HG03521 (cell line): ENCODE measurements around the gene NAPA.
A peak's percentile ranks its signal among the peaks of the same experiment; 100 is the strongest.

ENCODE experiments used
- ATAC-seq: cut with Tn5 transposase; IDR thresholded peaks from one replicate; pipeline ENCODE4 v1.9.1; 2021; ENCODE audit warnings: mild to moderate bottlenecking, moderate library complexity; ENCODE audit not compliant: unreplicated experiment

NAPA gene

DNA sequence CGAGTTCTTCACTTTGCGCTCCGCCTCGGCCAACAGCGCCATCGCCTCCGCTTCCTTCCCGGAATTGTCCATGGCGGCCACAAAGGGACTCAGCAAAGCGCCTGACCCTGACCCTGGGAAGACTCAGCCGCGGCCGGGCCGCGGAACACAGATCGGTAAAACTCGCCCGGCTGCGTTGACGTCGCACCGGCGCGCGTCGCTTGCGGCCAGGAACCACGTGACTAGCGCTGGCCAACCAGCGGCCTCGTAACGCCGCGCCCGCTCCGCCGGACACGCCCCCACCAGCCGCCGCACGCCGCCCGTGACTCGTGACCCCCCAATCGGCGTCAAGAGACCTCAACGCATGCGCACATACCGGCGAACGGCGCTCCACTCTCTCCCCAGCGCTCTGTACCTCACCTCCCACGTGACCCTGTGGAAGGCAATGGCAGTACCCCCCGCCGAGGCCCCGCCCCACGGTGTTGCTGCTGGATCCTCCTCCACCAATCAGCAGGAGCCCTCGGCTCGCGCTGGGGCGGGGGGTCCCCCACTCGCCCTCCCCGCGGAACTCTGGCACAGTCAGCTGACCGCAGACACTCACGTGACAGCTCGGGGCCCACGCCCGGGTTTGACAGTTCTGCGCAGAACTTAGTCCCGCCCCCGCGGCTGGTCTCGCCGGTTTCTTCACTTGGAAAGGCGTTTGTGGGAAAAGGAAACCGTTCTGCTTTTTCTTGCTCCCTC is at the start of gene NAPA:
TSS of gene NAPA (minus strand) at position 195 of the 720 bp plus-strand sequence. CDS start at position 72, 123 bp downstream.
- peak; percentile 84 for ATAC-seq

DNA sequence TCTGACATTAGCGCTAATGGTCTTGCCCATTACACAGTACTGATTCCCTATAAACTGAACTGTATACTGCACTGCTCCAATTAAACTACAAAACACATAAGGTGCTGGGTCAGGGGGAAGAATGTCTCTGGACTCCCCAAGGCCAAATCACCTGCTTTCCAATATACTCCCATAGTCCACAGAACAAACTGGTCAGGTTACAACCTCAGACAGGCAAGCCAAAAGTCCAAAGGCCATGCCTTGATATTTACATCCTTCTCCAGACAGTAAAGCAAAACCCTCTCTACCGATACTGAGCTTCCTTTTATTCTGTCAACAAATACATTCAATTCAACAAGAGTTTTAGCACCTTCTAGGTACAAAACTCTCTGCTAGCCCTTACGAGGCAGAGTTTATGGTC is 49.2 kb upstream of the NAPA start:
- no peak for ATAC-seq

DNA sequence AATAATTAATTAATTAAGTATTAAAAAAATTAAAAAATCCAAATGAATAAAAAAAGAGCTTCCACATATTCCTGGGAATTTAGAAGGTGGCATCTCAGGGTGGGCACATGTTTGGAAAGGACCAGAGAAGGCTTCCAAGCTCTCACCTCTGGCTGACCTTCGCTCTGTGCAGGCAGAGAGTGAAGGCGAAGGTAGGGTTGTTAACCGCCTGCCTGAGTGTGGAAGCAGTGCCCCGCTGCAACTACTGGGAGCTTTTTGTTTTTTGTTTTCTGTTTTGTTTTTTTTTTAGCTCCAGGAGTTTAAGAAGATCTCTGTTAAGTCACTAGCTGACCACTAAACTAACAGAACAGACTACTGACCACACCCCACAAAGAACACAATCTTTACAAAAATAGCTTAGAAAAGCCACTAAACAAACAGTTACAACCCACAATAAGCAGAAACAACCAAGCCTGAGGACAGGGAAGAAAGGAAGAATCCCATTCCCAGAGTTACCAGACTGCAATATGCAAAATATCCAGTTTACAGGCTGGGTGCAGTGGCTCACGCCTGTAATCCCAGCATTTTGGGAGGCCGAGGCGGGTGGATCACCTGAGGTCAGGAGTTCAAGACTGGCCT is 46.7 kb upstream of the NAPA start:
- no peak for ATAC-seq

DNA sequence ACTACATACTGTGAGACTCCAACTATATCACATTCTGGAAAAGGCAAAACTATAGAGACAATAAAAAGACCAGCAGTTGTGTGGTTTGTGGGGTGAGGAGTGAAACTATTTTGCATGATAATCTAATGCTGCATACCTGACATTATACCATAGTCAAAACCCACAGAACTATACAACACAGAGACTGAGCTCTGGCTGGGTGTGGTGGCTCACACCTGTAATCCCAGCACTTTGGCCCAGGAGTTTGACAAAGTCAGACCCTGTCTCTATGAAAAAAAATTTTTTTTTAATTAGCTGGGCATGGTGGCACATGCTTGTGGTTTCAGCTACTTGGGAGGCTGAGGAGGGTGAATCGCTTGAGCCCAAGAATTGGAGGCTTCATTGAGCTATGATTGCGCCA is 46.1 kb upstream of the NAPA start:
- no peak for ATAC-seq

DNA sequence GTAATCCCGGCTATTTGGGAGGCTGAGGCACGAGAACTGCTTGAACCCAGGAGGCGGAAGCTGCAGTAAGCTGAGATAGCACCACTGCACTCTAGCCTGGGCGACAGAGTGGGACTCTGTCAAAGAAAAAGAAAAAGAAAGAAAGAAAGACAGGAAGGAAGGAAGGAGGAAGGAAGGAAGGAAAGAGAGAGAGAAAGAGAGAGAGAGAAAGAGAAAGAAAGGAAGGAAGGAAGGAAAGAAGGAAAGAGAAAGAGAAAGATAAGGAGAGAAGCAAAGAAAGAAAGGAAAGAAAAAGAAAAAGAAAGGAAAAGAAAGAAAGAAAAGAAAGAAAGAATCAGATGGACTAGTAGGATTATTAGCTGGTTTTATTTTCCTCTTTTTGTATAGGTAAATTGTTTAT is 35.3 kb upstream of the NAPA start:
- no peak for ATAC-seq

DNA sequence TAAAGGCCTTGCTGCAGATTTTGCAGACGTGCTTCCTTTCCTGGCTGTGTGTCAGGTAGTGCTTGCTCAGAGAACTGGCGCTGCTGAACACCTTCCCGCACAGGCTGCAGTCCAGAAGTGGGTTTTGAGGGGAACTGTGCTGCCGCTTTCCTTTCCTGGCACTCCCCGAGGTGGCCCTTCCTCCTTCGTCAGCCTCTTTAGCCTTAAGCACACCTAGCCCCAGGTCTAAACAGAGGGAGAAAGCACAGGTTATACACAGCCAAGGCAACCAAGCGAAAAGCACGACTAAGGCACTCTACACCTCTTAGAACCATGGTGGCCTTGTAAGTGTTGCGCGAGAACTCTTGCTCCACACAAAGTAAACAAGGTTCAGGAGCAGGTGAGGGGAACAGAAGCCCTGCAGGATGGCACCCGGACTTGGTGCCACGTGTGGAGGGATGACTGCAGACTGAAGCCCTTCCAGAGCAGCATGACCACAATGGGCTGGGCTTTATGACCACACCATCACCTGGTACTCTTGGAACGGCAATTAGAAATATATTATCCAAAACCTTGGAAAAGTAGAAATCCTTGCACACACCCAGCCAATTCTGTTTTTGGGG is 34.5 kb upstream of the NAPA start:
- ATAC-seq: no peak

DNA sequence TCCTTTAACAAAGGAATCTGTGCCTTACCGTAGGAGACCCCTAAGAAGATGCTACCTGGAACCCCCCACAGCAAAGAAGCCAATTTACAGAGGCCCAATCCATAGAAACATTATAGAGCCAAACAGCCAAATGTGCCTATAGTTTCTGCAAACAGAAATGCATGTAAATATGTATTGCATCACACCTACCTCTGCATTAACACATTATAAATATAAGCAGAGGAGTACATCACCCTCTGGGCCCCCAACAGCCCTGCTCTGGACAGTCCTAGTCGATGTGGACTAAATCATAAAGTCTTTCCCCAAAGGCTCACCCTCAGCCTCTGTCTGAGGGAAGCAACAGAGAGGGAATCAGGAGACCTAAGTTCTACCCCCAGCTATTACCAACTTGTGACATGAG is 32.3 kb upstream of the NAPA start:
- ATAC-seq: no peak

DNA sequence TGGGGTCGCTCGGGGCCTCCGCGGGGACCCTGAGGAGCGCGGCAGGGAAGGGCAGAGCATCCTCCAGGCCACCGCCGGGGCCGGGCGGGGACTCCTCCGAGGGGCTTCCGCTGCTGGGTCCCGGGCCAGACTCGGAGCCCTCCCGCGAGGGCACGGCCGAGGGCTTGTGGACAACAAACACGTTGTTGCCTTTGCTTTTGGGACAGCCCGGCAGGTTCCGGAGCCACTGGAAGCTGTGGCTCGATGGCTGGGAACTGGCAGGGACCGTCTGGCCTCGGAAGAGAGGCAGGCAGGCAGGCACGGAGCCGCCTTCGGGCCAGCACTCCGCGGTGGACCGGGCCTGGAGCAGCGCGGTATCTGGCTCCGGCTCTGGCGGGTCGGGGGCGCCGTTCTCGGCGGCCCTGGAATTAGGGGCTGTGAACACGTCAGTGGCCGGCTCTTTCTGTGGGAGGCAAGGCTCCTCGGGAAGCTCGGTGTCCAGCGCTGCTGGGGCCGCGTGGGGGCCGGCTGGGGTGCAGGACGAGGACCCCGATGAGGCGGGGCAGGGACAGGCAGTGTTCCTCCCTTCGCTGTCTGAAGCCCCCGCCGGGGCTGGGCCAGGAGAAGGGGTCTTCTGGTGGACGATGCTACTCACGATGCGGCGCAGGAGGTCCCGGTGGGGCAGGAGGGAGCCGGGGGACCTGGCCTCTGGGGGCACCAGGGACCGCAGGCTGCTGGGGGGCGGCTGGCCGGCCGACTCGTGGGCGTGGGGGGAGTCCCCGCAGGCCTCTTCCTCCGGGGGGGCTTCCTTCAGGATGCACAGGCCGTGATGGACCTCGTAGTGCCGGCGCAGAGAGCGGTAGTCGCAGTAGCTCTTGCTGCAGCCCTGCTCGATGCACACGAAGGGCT is 30.4 kb upstream of the NAPA start:
- no peak for ATAC-seq

DNA sequence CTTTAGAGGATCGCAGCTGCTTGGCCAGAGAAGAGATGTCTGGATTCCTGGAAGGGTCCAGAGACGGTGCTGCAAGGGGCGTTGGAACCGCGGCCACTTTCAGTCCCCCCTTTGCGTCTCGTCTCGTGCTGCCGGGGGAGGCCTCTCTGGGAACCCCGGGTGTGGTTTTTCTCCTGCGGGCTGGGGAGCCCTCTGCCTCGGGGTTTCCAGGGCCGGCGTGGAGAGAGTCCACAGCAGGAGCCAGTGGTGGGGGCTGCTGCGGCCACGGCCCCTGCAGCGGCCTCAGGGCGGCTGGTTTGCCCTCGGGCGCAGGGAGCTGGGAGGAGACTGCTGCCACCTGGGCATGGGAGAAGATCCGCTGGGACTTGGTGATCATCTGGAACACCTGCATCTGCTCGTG is 29.6 kb upstream of the NAPA start:
- ATAC-seq: no peak

DNA sequence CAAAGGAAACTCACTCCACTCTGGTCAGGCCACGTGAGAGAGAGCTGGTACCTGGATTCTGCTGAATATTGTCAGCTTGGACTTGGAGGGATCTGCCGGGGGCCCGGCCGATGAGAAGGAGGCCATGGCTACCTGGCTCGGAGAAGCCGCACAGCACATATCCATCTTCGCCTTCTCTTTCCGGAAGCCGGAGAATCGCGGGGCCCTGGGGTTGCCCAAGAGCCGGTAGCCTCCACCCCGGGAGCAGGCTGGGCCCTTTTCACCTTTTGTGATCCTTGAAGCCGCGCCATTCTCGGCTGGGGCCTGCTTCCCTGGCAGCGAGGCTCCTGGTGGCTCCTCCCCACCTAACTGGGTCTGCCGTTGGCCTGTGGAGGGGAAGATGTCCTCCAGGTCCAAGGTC is 29.2 kb upstream of the NAPA start:
- ATAC-seq: no peak

DNA sequence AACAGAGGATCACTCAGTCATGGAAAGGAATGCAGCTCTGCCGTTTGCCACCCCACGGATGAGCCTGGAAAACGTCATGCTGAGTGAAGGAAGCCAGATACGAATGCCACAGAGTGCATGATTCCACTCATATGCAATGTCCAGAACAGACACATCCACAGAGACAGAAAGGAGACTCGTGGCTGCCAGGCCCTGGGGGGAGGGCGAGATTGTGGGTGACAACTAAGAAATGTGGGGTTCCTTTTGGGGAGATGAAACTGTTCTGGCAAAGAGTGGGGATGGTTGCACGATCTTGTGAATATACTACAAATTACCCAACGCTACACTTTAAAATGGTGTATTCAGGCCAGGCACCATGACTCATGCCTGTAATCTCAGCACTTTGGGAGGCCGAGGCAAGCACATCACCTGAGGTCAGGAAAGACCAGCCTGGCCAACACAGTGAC is 27.2 kb upstream of the NAPA start:
- no peak for ATAC-seq

DNA sequence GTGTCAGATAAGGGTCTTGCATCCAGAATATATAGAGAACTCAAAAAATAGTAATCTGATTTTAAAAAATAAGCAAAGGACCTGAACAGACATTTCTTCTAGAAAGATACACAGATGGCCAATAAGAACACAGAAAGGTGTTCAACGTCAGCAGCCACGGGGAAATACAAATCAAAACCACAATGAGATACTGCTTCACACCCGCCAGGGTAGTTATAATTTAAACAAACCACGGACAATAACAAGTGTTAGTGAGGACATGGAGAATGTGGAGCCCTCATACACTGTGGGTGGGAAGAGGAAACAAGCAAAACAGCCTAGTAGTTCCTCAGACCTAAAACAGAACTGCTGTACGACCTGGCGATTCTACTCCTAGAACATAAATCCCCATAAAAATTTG is 26.7 kb upstream of the NAPA start:
- ATAC-seq: no peak

DNA sequence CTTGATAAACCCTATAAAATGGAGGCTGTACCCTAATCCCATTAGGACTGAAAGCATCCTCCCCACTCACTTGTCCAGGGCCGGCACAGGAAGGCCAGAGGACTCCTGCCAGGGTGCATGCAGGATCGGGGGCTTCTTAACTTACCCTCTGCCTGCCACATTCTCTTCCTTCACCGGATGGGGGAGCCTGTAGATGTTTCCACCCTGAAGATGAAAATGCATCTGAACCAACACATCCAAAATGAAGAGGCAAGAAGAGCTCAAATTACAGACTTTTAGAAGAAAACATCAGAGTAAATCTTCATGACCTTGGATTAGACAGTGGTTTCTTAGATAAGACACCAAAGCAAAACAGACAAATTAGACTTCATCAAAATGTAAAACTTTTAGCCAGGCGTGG is 25.9 kb upstream of the NAPA start:
- no peak for ATAC-seq

DNA sequence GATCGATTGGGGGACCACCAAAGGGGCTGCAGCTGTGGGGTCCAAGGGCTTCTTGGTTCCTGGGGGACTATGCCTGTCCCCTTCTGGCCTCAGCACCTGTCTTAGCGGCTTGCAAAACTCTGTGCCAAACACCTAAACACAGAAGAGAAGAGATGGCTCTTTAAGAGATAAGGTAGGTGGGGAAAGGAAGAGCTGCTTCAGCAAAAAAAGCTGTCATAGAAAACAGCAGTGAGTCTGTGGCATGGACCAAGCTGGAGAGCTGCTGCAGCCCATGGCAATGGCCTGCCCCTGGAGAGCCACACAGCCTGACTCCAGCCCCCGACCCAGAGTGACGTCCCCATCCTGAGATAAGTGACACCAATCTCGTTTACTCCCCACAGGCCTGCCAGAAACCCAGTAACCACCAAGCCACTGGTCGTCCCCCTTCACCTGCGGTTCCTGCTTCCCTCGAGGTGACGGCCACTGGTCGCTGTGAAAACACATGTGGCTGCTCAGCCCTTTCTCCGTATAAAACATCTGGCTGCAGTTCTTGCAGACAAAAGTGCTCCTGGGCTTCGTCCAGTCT is 25.0 kb upstream of the NAPA start:
- no peak for ATAC-seq

DNA sequence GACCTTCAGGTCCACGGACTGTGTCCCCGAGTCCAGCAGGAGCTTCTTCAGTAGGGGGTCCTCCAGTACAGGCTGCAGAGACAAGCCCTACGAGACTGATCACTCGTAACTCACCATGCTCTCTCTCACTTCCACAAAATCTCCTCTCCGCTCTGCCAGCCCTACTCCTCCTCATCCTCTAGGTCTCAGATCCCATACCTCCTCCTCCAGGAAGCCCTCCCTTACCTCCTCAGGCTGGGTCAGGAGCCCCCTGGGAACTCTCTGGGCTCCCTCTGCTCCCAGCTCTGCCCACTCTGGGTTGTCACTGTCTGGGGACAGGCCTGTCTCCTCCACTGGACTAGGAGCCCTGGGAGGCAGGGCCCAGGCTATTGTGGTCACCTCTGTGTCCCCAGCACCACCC is 23.9 kb upstream of the NAPA start:
- no peak for ATAC-seq

DNA sequence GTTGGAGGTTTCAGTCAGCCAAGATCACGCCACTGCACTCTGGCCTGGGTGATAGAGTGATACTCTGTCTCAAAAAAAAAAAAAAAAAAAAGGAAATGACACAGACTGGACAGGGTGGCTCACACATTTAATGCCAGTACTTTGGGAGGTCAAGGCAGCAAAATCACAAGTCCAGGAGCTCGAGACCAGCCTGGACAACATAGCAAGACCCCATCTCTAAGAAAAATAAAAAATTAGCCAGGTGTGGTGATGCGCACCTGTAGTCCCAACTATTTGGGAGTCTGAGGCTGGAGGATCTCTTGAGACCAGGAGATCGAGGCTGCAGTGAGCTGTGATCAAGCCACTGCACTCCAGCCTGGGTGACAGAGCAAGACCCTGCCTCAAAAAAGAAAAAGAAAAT is 22.6 kb upstream of the NAPA start:
- ATAC-seq: no peak

DNA sequence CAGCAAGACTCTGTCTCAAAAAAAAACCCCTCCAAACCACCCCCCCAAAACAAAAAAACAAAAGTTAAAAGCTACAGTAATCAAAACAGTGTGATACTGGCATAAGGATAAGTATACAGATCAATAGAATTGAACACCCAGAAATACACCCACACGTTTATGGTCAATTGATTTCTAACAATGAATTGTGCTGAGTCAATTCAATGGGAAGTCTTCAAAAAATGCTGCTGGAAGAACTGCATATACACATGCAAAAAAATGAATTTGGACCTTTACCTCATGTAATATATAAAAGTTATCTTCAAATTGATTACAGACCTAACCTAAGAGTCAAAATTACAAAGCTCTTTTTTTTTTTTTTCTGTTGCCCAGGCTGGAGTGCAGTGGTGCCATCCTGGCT is 19.8 kb upstream of the NAPA start:
- ATAC-seq: no peak

DNA sequence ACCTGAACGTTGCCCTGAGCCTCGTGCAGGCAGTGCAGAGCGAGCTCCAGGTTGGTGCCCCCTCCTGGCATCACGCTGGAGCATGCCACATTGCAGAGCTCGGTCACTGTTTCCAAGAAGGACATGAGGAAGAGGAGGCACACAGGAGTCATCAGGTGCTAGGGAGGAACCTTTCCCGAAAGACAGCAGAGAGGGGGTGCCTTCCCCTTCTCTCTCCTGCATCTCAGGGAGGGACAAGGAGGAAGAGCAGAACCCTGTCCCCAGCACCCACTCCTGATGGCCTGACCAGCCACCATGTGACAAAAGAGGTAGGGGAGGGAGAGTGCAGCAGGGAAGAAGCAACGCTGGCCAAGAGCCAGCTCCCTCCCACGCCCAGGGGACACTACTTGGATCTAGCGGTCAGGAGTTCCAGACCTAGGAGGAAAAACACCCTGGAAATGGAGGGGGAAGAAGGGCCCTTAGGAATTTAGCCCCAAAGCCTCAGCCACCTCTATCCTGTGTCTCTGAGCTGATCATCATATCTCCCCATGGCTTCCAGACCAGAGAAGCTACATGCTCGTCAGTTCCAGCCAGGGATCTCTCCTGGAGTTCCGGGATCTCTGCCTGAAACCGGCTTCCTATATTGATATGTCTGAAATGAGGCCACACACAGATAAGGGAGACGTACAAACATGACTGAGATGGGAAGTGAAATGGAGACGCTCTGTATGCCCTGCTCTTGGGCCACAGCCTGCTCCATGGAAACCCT is 17.0 kb upstream of the NAPA start:
- ATAC-seq: no peak

DNA sequence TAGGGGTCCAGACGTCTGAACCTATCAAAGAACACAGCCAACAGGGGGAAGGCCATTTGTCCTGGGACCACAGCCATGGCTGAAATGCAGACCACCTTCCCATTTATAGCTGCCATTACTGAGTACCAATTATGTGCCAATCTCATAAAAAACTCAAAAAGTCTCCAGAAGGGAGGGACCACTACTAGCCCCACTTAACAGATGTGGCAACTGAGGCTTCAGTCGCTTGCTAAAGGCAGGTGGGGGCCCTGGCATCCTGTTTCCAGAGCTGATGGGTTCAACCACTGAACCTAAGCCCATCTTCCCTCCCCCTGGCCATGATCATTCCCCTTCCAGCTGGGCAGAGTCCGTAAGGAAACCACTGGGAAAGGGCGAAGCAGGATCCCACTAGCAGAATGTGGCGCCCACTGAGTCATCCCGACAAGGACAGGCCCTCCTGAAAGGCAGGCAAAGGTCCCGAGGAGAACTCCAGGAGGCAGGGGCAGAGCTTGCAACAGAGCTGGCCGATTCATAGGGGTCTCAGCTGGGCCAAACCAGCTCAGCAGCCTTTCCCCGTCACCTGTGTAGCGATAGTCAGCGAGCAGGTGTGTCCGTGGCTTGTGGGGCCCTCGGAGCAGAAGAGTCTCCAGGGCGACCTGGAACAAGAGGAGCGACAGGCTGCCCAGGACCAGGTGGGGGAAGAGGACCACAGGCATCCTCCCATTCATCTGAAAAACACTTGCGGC is 14.3 kb upstream of the NAPA start:
- ATAC-seq: no peak

DNA sequence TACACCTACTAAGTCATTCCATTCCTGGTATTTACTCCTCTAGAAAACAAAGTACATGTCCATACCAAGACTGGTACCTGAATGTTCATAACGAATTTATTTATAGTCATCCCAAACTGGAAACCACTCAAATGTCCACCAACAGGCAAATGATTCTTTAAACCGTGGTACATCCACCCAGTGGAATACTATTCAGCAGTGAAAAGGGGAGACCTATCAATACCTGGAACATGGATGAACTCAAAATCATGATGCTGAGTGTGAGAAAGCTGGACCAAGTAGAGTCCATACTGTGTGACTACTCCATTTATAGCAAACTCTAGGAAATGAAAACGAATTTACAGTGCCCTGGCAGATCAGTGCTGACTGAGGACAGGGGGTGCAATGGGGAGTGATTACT is 11.9 kb upstream of the NAPA start:
- ATAC-seq: no peak
